EL (cell line): ENCODE results near the gene ZBTB34.
"Not testable (repeated sequence)": the region's sequence is repeated elsewhere in the genome, so short reads cannot be mapped to it uniquely, and the experiment has no call there.

Source experiments
- DNase-seq: peaks from one replicate; pipeline ENCODE4 v3.0.0-alpha.2; 2016

ZBTB34 gene, protein sequence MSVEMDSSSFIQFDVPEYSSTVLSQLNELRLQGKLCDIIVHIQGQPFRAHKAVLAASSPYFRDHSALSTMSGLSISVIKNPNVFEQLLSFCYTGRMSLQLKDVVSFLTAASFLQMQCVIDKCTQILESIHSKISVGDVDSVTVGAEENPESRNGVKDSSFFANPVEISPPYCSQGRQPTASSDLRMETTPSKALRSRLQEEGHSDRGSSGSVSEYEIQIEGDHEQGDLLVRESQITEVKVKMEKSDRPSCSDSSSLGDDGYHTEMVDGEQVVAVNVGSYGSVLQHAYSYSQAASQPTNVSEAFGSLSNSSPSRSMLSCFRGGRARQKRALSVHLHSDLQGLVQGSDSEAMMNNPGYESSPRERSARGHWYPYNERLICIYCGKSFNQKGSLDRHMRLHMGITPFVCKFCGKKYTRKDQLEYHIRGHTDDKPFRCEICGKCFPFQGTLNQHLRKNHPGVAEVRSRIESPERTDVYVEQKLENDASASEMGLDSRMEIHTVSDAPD

DNA sequence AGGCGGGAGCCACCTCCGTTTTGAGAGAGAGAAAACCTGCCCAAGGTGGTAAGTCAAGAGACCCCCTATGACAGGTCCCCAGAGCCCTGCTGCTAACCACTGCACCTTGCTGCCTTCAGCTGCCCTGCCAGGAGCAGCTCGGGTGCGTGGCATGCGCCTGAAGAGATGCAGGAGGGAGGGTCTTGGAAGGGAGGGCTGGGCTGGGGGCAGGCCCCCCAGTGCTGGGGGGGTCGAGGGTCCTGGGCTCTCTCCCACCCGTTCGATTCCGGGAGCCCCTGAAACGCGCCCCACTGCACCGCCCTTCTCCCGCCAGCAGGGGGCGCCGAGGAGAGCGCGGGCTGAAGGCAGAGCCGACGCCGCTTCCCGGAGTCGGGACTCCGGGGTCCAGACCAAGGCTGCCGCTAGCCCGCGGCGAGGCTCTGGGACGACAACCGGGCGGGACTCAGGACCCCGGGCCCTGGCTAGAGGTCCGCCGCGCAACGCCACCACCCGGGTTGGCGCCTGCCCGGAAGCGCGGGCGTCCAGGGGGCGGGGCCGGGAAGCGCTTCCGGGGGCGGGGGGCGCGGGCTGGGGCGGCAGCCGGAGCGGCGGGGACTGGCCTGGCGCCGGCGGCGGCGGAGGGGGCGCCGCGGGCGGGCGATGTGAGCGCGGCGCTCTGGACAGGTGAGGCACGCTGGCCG lies at the start of gene ZBTB34:
Gene ZBTB34 (plus strand): TSS at position 563 of the 680 bp plus-strand sequence. CDS start 18,761 bp downstream, outside the sequence.
- peak; percentile 63 for DNase-seq

DNA sequence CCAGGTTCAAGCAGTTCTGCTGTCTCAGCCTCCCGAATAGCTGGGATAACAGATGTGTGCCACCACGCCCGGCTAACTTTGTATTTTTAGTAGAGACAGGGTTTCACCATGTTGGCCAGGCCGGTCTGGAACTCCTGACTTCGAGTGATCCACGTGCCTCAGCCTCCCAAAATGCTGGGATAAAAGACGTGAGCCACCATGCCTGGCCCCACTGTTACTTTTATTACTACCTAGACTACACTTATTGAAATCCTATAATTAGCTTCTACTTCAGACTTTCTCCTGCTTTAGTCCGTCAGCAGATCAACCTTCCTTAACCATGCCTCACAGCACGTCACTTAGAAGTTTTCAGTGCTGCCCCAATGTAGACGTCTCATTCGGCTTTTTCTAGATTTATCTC lies 47.4 kb upstream of the ZBTB34 start:
- no peak for DNase-seq

- no peak for DNase-seq
Measured at GRCh38 chr9:126814091-126814490, 46.3 kb upstream of the ZBTB34 start.

DNA sequence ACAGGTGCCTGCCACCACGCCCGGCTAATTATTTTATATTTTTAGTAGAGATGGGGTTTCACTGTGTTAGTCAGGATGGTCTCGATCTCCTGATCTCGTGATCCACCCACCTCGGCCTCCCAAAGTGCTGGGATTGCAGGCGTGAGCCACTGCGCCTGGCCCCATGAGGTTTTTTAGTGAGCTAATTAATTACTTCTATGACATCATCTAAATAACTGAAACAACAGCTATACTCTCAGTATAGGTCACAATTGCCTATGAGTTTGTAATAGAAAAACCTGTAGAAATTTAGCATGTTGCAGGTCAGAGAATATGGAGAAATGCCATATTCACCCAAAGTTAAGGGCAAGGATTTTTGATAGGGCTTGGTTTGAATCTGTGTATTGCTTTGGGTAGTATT lies 42.8 kb upstream of the ZBTB34 start:
- not testable (repeated sequence) for DNase-seq

- DNase-seq, result no peak
Measured at GRCh38 chr9:126818482-126818881, 42.0 kb upstream of the ZBTB34 start.

GRCh38 chr9:126819482-126819881 lies 41.0 kb upstream of the ZBTB34 start:
- no peak for DNase-seq

DNA sequence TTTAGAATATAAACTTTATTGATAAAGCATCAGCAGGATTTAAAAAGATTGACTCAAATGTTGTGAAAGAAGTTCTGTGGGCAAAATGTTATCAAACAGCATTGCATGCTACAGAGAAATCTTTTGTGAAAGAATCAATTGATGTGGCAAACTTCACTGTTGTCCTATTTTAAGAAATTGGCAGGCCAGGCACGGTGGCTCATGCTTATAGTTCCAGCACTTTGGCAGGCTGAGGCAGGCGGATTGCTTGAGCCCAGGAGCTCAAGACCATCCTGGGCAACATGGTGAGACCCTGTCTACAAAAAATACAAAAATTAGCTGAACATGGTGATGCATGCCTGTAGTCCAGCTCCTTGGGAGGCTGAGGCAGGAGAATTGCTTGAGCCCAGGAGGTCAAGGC lies 38.2 kb upstream of the ZBTB34 start:
- DNase-seq, result no peak

GRCh38 chr9:126822873-126823272 lies 37.6 kb upstream of the ZBTB34 start:
- no peak for DNase-seq

- not testable (repeated sequence) for DNase-seq
Measured at GRCh38 chr9:126824052-126824451, 36.4 kb upstream of the ZBTB34 start.

DNA sequence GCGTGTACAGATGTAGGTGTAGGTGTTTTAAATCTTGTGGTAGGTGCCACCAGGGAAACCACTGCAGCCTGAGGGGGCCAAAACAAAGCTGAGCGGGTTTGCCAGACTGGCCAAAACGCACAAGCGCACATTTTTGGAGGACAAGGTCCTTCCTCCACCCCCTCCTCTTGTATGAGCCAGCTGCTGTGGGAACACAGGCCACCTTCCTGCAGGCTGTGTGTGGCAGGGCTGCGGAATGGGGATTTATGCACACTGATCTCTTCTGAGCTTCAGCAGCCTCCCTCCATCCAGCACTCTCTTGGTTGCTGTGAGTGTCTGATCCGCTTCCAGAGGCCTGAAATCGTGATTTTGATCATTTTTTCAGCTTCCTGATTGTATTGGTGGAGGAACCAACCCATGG lies 33.2 kb upstream of the ZBTB34 start:
- no peak for DNase-seq

DNA sequence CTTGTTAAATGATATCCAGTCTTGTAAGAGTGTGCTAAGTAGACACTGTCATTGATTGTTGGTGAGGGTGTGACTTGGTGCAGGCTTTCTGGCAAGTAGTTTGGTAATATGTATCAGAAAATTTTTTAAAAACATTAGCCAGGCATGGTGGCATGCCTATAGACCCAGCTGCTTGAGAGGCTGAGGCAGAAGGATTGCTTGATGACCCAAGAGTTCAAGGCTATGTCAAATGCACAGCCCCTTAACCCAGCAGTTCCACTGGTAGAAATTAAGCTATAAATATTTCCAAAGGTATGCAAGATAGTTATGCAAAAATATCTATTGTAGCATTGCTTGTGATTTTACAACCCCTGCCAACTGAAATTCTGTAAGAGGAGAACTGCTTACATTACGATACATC lies 31.4 kb upstream of the ZBTB34 start:
- DNase-seq, result no peak

DNA sequence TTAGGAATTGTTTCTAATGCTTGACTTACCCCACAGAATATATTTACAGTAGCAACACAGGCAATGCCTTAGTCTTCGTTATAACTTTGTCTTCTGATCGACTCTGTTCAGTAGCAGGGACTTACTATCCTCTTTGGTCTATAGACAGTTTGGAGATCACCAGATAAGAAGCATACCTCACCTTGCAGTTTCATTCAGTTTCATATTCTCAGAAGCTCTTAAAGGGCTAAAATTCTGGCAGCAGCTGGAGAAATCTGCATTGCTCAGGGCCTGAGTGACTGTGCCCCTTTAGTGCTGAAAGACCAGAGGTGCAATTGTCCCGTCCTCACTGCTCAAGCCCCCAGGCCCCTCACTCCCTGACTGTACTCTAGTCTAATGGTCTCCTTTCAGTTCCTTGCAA lies 29.6 kb upstream of the ZBTB34 start:
- DNase-seq, result no peak

DNA sequence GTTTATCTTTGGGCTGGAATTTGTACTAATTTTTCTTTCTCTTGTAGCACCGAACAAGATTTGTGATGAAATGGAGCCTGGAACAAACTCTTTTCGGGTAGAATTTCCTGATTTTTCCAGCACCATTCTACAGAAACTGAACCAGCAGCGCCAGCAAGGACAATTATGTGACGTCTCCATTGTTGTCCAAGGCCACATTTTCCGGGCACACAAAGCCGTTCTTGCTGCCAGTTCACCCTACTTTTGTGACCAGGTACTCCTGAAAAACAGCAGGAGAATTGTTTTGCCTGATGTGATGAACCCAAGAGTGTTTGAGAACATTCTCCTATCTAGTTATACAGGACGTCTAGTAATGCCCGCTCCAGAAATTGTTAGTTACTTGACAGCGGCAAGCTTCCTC lies 28.0 kb upstream of the ZBTB34 start:
- no peak for DNase-seq

DNA sequence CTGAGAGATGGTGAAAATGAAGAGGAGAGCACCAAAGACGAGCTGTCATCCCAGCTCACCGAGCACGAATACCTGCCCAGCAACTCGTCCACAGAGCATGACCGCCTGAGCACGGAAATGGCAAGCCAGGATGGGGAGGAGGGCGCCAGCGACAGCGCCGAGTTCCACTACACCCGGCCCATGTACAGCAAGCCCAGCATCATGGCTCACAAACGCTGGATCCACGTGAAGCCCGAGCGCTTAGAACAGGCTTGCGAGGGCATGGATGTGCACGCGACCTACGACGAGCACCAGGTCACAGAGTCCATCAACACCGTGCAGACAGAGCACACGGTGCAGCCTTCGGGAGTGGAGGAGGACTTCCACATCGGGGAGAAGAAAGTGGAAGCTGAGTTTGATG lies 27.4 kb upstream of the ZBTB34 start:
- no peak for DNase-seq

DNA sequence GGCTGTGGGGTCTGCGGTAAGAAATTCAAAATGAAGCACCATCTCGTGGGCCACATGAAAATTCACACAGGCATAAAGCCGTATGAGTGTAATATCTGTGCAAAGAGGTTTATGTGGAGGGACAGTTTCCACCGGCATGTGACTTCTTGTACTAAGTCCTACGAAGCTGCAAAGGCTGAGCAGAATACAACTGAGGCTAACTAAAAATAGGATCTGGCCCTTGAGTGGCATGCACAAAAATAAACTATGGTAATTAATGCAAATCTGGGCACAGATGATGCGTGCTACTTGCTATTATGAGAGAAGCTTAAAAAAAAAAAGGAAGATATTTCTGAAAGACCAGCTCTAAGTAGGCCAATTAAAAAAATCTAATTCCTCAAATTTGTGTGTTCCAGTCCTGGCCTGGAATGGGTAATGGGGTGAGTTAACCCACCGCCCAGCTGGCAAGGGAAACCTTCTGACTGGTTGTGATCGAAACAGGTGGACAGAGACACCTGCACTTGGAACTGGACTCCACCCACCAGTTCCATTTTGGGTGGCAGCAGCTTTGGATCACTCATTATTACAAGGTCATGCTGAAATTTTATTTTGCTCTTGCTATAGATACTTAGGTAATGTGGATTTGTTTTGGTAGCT lies 26.6 kb upstream of the ZBTB34 start:
- no peak for DNase-seq

- DNase-seq, result no peak
Measured at GRCh38 chr9:126834672-126835071, 25.8 kb upstream of the ZBTB34 start.

GRCh38 chr9:126836216-126836615 lies 24.2 kb upstream of the ZBTB34 start:
- DNase-seq, result no peak

DNA sequence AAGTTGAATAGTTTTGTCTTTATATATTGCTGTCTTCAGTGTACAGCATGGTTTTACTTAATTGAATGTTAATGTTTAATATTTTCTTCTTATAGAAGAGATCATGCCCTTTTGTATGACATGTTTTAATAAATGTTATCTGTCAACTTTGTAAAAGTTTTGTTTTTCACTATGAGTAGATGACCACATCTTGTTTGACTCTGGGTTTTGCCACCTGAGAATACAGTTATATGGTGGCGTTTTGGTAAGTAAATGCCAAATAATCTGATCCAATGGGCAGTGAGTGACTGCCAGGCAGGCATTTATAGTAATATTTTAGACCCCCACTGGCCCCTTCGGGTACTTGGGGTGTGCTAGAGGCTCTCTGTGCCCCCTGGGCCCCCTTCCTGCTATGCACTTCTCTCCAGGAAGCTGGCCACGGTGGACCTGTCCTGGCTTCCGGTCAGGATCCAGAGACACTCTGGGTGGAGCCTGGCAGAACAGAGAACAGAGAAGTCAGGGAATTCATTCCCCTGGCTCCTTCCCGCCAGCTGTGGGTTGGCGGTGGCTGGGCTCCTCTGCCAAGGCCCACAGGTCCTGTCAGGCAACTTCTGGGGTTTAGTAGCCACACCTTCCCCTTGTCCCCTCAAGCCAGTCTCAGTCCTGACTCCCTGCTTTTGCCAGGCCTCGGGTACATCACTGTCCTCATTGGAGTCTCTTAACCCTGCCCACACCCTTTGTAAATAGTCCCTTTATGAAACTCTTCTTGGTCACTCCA lies 22.2 kb upstream of the ZBTB34 start:
- DNase-seq, result no peak

DNA sequence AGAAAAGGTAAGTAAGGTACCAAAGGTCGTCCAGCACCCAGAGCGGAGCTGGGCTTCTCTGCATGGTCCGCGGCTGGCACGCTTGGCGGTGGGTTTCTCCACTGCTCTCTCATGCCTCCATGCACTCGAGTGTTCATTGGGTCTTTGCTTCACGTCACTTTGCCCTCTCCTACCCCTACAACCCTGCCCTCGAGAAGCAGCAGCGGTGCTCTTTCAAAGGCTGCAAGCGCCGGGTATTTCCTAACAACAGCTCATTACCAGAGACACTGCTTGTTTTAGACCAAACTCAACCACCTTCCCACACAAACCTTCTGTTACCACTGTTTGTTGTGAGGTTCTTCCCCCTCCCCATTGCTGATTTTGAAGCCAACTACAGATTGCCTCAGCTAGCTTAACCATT lies 21.5 kb upstream of the ZBTB34 start:
- no peak for DNase-seq

GRCh38 chr9:126839301-126839700 lies 21.1 kb upstream of the ZBTB34 start:
- no peak for DNase-seq

GRCh38 chr9:126842220-126842842 lies 18.1 kb upstream of the ZBTB34 start:
- DNase-seq, result no peak

DNA sequence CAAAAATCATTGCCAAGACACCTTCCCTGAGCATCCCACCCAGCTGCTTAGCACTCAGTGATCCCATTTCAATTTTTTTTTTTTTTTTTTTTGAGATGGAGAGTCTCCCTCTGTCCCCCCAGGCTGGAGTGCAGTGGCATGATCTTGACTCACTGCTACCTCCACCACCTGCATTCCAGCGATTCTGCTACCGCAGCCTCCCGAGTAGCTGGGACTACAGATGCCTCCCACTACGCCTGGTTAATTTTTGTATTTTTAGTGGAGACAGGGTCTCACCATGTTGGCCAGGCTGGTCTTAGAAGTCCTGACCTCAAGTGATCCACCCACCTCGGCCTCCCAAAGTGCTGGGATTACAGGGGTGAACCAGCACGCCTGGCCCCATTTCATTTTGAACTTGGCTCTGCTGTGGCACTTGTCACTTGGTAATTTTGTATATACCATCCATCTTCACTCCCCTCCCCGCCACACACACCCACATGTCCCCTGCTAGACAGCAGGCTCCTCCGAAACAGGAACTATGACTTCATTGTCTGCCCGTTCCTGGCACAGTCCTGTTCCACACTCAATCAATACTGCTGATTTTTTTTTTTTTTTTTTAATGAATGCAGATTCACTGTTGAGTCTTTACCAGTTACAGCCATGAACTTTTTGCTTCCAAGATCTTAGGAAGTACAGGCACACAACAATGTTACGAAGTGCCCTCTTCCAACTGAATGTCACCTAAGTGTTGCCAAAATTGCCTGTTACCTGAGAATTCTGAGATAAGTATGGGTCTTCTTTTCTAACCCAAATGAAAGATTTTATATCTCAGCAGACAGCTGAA lies 17.3 kb upstream of the ZBTB34 start:
- DNase-seq, result no peak
